WTC11 (cell line): ENCODE measurements around the gene PRKN.

ENCODE experiments used
- ATF3 ChIP-seq: sonication (generic); formaldehyde crosslinking; conservative IDR thresholded peaks from 2 replicates; pipeline ENCODE4 v1.8.1; 2022; ENCODE audit warnings: mild to moderate bottlenecking, missing genetic modification reagents
- CTCF ChIP-seq: fragments of 200-600 bp; IDR thresholded peaks from 2 replicates; pipeline ENCODE4 v1.8.0; 2022; ENCODE audit warnings: antibody characterized with exemption
- FOXJ3 ChIP-seq: sonication (generic); formaldehyde crosslinking; IDR thresholded peaks from 2 replicates; pipeline ENCODE4 v1.9.0; 2021; ENCODE audit warnings: missing genetic modification reagents, mild to moderate bottlenecking, borderline replicate concordance
- JUN ChIP-seq: sonication (generic); formaldehyde crosslinking; IDR thresholded peaks from 2 replicates; pipeline ENCODE4 v1.8.0; 2023; ENCODE audit warnings: mild to moderate bottlenecking, missing genetic modification reagents
- TF ChIP-seq, protein P1 (sequence below): sonication (generic); formaldehyde crosslinking; IDR thresholded peaks from 2 replicates; pipeline ENCODE4 v1.8.1; 2023; ENCODE audit warnings: mild to moderate bottlenecking, missing genetic modification reagents, moderate library complexity

- TF ChIP-seq CTCF (no peak), FOXJ3 (no peak), ATF3 (CRISPR knock-in tag) (no peak), JUN (no peak)
- TF ChIP-seq, protein P1, sequence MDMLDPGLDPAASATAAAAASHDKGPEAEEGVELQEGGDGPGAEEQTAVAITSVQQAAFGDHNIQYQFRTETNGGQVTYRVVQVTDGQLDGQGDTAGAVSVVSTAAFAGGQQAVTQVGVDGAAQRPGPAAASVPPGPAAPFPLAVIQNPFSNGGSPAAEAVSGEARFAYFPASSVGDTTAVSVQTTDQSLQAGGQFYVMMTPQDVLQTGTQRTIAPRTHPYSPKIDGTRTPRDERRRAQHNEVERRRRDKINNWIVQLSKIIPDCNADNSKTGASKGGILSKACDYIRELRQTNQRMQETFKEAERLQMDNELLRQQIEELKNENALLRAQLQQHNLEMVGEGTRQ (CRISPR knock-in tag): no peak
These were observed 741.6 kb downstream of the PRKN start for GRCh38 chr6:161985876-161986423.
